ENCODE results near the gene UPP1.

DNA sequence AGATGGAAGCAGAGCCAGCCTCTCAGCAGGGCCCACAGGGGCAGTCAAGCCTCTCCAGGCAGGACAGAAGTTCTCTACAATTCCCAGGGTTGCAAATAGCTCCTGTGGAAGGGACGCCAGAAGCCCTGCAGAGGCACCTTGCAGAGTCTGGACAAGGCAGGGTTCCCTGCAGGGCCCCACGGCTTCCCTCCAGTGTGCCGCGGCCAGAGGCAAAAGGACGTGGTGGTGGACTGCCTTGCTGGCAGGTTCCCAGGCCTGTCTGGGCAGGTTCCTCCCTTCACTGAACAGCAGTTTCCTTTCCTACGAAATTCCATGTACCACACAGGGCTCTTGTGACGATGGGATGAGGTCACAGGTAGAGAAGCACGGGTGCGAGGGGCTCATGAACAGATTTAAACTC lies 25.1 kb downstream of the UPP1 start:
- TF ChIP-seq ZFP36 (IDR thresholded peaks at IDR 0.05; ENCODE audit: borderline replicate concordance, partially characterized antibody) (no peak), ESRRA (IDR thresholded peaks at IDR 0.05; ENCODE audit: borderline replicate concordance, low read length) (no peak), EHMT2 (IDR thresholded peaks at IDR 0.05; ENCODE audit: low read depth) (no peak), RAD21 (conservative IDR thresholded peaks at IDR 0.05 in 1 of 2, IDR thresholded peaks at IDR 0.05 in 1 of 2) (no peak), ZSCAN20 (CRISPR knock-in tag; IDR thresholded peaks at IDR 0.05) (no peak), MAZ (IDR thresholded peaks at IDR 0.05; ENCODE audit: borderline replicate concordance, low read depth, low read length) (no peak)
- TF ChIP-seq, protein P1, sequence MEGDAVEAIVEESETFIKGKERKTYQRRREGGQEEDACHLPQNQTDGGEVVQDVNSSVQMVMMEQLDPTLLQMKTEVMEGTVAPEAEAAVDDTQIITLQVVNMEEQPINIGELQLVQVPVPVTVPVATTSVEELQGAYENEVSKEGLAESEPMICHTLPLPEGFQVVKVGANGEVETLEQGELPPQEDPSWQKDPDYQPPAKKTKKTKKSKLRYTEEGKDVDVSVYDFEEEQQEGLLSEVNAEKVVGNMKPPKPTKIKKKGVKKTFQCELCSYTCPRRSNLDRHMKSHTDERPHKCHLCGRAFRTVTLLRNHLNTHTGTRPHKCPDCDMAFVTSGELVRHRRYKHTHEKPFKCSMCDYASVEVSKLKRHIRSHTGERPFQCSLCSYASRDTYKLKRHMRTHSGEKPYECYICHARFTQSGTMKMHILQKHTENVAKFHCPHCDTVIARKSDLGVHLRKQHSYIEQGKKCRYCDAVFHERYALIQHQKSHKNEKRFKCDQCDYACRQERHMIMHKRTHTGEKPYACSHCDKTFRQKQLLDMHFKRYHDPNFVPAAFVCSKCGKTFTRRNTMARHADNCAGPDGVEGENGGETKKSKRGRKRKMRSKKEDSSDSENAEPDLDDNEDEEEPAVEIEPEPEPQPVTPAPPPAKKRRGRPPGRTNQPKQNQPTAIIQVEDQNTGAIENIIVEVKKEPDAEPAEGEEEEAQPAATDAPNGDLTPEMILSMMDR (IDR thresholded peaks at IDR 0.05) = no peak
- TF ChIP-seq, protein P2, sequence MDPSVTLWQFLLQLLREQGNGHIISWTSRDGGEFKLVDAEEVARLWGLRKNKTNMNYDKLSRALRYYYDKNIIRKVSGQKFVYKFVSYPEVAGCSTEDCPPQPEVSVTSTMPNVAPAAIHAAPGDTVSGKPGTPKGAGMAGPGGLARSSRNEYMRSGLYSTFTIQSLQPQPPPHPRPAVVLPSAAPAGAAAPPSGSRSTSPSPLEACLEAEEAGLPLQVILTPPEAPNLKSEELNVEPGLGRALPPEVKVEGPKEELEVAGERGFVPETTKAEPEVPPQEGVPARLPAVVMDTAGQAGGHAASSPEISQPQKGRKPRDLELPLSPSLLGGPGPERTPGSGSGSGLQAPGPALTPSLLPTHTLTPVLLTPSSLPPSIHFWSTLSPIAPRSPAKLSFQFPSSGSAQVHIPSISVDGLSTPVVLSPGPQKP (IDR thresholded peaks at IDR 0.05; ENCODE audit: low read depth, low read length) = no peak
- TF ChIP-seq, protein P3, sequence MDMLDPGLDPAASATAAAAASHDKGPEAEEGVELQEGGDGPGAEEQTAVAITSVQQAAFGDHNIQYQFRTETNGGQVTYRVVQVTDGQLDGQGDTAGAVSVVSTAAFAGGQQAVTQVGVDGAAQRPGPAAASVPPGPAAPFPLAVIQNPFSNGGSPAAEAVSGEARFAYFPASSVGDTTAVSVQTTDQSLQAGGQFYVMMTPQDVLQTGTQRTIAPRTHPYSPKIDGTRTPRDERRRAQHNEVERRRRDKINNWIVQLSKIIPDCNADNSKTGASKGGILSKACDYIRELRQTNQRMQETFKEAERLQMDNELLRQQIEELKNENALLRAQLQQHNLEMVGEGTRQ (IDR thresholded peaks at IDR 0.05) = no peak

All from A549 (cell line).